Right renal pelvis (tissue), 4 donors: Measurements from ENCODE around the gene SAMD4A. TPM values are rescaled to one million over a fixed set of nuclear protein-coding genes. Genes with fewer than 3 reads are reported as not detected.

Experiments used
- DNase-seq, 4 donors: peaks; one replicate each; pipeline ENCODE4 v3.0.0-alpha.2; 2013; ENCODE audit warnings: low read depth in 4 of 4, low spot score in 3 of 4, missing footprints in 1 of 4
- polyA plus RNA-seq, 4 donors: library from polyadenylated mRNA; unstranded; fragments of 120-200 nt; gene quantifications; one replicate each; pipeline ENCODE4 v1.2.1, GENCODE V29; 2013; ENCODE audit not compliant: insufficient read length in 4 of 4

The SAMD4A gene
- polyA plus RNA-seq, 4 donors: 8.2 to 10.8 (median 9.8) TPM

- DNase-seq: peak in 3 of 4 donors; percentile 52 to 70 (median 67)
Observed at GRCh38 chr14:54652188-54652587, 85.3 kb downstream of the SAMD4A start.

DNA sequence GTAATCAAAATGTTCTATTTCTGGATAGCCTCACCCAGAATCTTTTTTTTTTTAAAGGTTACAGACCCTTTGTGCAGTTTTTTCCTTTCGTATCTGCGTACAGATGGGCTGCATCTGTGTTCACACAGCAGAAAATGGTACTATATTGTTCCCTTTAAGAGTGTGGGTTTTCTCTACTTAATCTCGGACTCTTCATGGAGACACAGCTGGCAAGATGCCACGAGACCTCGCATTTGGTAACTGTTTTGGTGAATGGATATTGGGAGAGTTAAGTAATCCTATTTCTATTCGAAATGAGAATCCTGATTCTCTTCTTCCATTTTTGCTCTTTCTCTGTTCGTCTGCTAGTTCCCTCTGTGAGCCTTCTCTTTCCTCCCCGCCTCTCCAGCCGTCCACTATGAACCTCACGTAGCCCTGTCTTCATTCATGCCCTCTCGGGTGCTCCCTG, 85.7 kb downstream of the SAMD4A start:
- no peak for DNase-seq

DNA sequence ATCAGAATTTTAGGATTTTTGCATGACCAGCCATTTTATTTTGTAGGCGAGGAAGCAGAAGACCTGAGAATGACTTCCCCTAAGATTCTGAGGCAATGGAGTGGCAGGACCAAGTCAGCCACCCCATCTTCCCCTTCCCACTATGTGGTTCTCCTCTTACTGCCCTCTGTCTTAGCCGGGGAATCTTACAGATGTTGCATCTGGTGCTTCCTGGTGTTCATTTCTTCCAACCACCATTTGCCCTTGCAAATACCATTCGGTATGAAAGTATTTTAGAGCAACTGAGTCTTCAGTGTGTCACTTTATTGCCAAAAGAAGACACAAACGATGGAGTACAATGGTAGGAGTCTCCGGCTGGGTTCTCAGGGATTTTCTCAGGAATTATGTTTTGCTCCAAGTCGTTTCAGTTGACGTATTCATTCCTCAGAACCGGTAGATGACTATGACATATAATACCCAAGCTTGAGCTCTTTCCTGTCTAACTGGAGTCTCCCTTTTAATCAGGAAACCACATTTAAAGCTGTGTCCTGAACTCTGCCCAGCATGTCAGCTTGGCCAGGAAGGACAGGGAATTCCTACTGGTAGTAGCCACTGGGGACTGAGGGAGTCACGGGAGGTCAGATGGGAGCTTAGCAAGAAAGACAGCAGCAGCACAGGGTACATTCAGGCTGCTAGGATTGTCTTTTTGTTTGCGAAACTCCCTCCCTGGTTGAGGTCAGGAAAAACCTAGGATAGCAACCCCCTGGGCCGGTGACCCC, 87.0 kb downstream of the SAMD4A start:
- no peak for DNase-seq

- DNase-seq: no peak
Observed at GRCh38 chr14:54654605-54655004, 87.7 kb downstream of the SAMD4A start.

DNA sequence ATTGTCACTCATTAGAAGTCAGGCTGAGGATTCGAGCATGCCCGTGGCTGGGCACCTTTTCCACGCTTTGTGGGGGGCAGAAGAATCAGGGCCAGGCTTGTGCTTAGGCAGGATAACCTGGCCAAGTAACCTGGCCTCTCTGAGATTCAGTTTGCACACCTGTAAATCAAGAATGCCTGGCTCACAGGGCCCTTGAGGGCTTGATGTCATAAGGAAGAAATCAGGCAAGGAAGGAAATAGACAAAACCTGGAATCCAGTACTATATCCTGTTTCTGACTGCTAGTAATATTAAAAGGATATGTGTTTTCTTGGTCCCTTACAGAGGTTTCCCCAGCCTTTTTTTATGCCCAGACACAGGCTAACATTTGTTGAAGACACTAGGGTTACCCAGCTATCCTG, 91.9 kb downstream of the SAMD4A start:
- no peak for DNase-seq

DNA sequence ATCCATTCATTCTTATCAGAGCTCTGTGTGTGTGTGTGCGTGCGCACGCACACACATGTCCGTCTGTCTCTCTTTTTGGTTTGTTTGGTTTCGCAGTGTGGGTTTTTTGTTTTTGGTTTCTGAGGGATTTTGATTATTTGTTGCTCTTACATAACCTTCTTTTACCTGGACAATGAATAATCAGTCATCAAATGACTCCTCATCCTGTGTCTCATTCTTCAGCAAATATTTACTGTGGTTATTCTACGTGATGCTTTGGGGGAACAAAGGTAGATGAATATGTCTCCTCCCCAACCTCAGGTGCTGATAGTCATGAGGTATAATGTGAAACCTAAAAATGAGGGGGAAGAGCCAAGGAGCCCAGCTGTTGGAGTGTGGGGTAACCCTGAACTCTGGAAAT, 92.4 kb downstream of the SAMD4A start:
- no peak for DNase-seq

GRCh38 chr14:54660604-54661111, 93.7 kb downstream of the SAMD4A start:
- no peak for DNase-seq

- DNase-seq: no peak
Observed at GRCh38 chr14:54662491-54663133, 95.7 kb downstream of the SAMD4A start.

GRCh38 chr14:54664961-54665360, 98.0 kb downstream of the SAMD4A start:
- no peak for DNase-seq

- no peak for DNase-seq
Observed at GRCh38 chr14:54665946-54666345, 99.0 kb downstream of the SAMD4A start.

DNA sequence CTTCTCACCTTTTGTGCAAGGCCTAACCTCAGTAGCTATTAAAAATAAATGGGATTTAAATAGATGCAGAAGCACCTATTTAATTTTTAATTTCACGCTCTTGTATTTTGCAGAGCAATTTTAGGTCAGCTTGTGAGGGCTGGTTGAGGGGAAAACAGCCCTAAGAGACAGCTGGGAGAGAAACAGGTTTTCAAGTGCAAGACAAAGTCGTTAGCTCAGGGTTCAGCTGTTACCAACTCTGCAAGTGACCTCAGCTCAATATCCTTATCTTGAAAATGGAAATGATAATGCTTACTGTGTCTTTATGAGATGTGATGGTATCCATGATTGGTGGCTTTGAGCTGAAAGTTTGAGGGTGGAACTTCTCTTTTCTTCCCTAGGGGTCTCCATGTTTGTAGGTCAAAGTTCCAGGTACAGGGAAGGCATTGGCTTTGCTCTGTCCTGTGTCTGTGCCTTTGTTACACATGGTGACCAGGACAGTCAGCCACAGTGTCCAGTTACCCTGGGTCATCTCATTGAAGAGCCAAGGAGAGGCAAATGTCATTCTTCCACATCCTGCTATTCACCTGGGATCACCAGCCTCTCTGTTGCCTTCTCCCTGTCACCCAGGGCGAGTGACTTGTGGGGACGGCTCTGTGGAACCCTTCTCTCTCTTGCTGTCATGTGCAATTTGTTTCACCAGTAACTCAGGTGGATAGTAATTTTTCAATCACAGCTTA, 100.3 kb downstream of the SAMD4A start:
- DNase-seq: no peak

DNA sequence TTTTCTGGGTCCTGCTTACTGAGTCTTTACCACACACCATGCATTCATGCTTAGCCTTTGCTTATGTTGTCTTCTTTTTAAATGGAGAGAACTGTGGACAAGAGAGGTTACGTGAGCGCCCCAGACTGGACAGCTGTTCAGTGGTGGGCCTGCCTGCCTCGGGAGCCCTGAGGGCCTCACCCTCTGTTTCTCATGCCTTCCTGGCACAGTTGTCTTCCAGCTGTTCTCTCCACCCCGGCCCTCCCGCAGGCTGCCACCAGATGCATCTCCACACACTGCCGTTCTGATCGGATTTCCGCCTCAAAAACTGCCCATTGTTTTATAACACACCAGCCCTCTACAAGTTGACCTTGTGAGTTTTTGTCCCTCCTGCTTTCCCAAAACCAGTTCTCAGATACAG, 100.8 kb downstream of the SAMD4A start:
- DNase-seq: no peak

GRCh38 chr14:54669721-54670561, 103.0 kb downstream of the SAMD4A start:
- no peak for DNase-seq

DNA sequence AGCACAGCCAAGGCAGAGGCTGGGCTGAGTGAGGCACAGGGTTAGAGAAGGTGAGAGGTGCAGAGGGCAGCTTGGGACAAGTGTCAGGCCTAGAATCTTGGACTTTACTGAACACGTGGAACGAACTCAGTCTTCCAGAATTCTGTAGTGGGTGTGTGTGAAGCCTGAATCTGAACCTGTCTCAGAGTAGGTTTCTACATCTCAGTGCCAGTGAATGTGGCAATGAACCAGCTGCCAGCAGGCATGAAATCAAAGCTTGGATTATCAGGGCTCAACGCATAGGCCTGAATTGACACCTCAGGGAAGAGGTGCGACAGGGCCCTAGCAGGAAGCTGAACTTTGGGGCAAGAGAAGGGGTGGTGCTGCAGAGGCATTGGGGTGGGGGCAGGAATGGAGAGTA, 104.6 kb downstream of the SAMD4A start:
- no peak for DNase-seq

DNA sequence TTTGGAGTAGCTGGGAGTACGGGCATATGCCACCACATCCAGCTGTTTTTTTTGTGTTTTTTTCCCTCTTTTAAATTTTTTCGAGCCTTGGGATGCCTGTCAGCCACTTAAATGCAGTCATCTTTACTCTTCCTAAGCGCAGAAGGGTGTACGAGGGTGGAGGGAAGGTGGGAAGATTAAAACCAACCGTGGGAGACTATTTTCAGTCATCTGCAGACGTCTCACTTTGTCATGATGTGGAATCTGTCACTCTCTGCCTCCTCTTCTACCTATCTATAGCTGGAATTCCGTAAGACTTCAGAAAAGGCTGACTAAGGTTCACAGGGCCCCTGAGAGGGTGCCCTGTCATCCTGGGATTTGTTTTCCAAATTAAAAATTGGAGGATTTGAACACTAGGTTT, 105.3 kb downstream of the SAMD4A start:
- DNase-seq: no peak

DNA sequence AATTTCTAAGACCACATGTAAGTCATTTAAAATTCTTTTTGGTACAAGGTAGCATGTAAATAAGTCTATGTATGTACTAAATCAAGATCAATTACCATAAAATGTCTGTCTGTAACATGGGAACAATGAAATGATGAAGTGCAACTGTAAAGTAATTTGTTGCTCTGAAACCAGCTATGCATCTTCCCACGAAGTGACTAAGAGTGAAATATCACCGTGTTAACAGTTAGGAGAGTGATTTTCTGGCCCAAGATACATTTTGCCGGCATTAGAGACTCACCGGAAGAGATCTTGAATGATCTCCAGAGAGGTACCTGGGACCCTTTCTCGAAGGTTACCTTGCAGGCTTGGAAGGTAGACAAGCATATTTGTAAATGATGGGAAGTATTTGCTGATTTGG, 105.8 kb downstream of the SAMD4A start:
- no peak for DNase-seq

DNA sequence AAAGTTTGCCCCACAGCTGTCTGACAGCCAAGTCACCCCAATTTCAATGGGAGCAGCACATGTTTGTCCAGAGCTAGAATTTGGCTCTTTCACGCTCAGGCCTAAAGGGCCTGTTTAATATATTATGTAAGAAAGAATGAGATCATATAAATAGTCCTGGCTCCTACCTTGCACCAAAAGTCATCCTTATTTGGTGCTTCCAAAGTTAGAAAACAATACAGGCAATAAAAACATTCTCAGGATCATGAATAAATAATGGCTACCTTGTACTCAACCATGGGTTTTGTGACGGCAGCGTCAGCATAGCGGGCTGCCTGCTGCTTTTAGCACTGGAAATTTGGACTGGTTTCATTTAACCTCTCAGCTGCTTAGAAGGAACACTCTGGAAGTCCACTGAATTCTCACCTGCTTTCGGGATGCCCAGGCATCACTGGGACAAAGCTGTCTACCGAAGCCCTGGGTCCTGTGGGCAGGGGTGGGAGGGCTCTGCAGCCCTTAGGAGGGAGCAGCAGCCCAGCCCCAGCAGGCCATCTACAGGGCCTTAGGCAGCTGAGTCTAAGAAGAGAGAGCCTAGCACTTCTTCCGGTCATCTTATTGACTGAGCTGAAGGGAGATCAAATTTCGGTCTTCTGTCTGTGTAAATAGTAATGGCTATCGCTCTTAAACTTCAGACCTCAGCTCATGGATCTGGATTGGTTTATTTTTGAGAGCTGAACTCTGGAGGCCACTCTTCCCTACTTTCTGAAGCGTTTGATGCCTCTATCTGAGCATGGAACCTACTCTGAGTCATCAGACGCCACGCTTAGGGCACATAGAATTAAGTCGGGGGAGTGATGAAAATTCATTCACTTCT, 106.5 kb downstream of the SAMD4A start:
- no peak for DNase-seq

- no peak for DNase-seq
Observed at GRCh38 chr14:54674046-54674741, 107.3 kb downstream of the SAMD4A start.
